HepG2 (cell line): ENCODE measurements around the gene ICAM5. TPM values are rescaled to one million over a fixed set of nuclear protein-coding genes. Genes with fewer than 3 reads are reported as not detected.

ENCODE experiments used
- AKAP8 ChIP-seq: sonication (generic); formaldehyde crosslinking; IDR thresholded peaks from 2 replicates; pipeline ENCODE4 v1.5.1; 2020; ENCODE audit warnings: mild to moderate bottlenecking, missing genetic modification reagents
- BHLHE40 ChIP-seq: IDR thresholded peaks from 2 replicates; pipeline ENCODE4 v1.6.1; 2011; ENCODE audit warnings: low read length, improper control_type of control experiment
- DR1 ChIP-seq: sonication (generic); formaldehyde crosslinking; IDR thresholded peaks from 2 replicates; pipeline ENCODE4 v1.8.0; 2021; ENCODE audit warnings: mild to moderate bottlenecking, missing genetic modification reagents, inconsistent platforms
- GABPA ChIP-seq, 2 experiments: IDR thresholded peaks; 2 replicates each; pipeline ENCODE4 v1.6.1; 2011 to 2016; ENCODE audit warnings: low read depth in 2 of 2, low read length in 1 of 2, missing biosample characterization in 1 of 2, missing genetic modification characterization in 1 of 2
- MED1 ChIP-seq: sonication (generic); formaldehyde crosslinking; IDR thresholded peaks from 2 replicates; pipeline ENCODE4 v1.4.0; 2020; ENCODE audit warnings: missing genetic modification reagents
- MTA3 ChIP-seq: sonication (generic); formaldehyde crosslinking; IDR thresholded peaks from 2 replicates; pipeline ENCODE4 v1.4.0; 2020; ENCODE audit warnings: missing genetic modification reagents
- POLR2AphosphoS5 ChIP-seq: IDR thresholded peaks from 2 replicates; pipeline ENCODE4 v1.6.1; 2012; ENCODE audit warnings: low read depth, low read length
- SAP130 ChIP-seq: IDR thresholded peaks from 2 replicates; pipeline ENCODE4 v1.6.1; 2016; ENCODE audit warnings: low read depth
- SUZ12 ChIP-seq: fragments of 150-350 bp; IDR thresholded peaks from 2 replicates; pipeline ENCODE4 v1.6.1; 2014; ENCODE audit warnings: low read depth, low read length
- TCF12 ChIP-seq, 2 experiments: fragments of 450-650 bp in 1 of 2; sonication (generic) in 1 of 2; formaldehyde crosslinking in 1 of 2; IDR thresholded peaks; 2 replicates each; pipeline versions ENCODE4 v1.6.1 to v1.8.0; 2017 to 2022; ENCODE audit warnings: antibody characterized with exemption in 1 of 2, mild to moderate bottlenecking in 1 of 2, missing genetic modification reagents in 1 of 2, moderate library complexity in 1 of 2
- TGIF2 ChIP-seq: IDR thresholded peaks from 2 replicates; pipeline ENCODE4 v1.6.1; 2016; ENCODE audit warnings: control low read depth, missing compliant biosample characterization
- TSC22D2 ChIP-seq: sonication (generic); formaldehyde crosslinking; IDR thresholded peaks from 2 replicates; pipeline ENCODE4 v1.5.1; 2020; ENCODE audit warnings: missing genetic modification reagents, mild to moderate bottlenecking, borderline replicate concordance
- ZKSCAN8 ChIP-seq: IDR thresholded peaks from 2 replicates; pipeline ENCODE4 v1.6.1; 2016; ENCODE audit warnings: borderline replicate concordance, missing genetic modification reagents, missing compliant biosample characterization
- ZNF20 ChIP-seq: sonication (generic); formaldehyde crosslinking; IDR thresholded peaks from 2 replicates; pipeline ENCODE4 v1.4.0; 2020; ENCODE audit warnings: mild to moderate bottlenecking, moderate library complexity, missing genetic modification reagents
- ZNF652 ChIP-seq: IDR thresholded peaks from 2 replicates; pipeline ENCODE4 v1.6.1; 2016; ENCODE audit warnings: low read depth, borderline replicate concordance
- ZNF878 ChIP-seq: sonication (generic); formaldehyde crosslinking; IDR thresholded peaks from 2 replicates; pipeline ENCODE4 v1.8.1; 2023; ENCODE audit warnings: mild to moderate bottlenecking, missing genetic modification reagents, moderate library complexity
- ZZZ3 ChIP-seq: sonication (generic); formaldehyde crosslinking; IDR thresholded peaks from 2 replicates; pipeline ENCODE4 v1.4.0; 2020; ENCODE audit warnings: missing genetic modification reagents, mild to moderate bottlenecking, borderline replicate concordance
- polyA plus RNA-seq, 8 experiments: library from polyadenylated mRNA; depleted of rRNA in 3 of 8; stranded (reverse) in 7 of 8; unstranded in 1 of 8; fragments of >200 nt; fragmentation: Illumina TruSeq in 4 of 8; extraction: Trizol in 4 of 8; gene quantifications; 2 replicates each; pipeline versions ENCODE4 v1.2.1 to v1.2.3, GENCODE V29; 2011 to 2016; ENCODE audit warnings: low read depth in 4 of 8, missing spikeins in 1 of 8, mixed read lengths in 1 of 8; ENCODE audit not compliant: insufficient read depth in 1 of 8
- total RNA-seq, 5 experiments: library from RNA; depleted of rRNA; stranded (reverse); fragments of >200 nt; fragmentation: Illumina TruSeq; extraction: Trizol; gene quantifications; 2 replicates each; pipeline ENCODE4 v1.2.3, GENCODE V29; 2016; ENCODE audit warnings: low read depth in 1 of 5
- TF ChIP-seq, protein P1 (sequence below): sonication (generic); formaldehyde crosslinking; IDR thresholded peaks from 2 replicates; pipeline ENCODE4 v1.8.1; 2023; ENCODE audit warnings: mild to moderate bottlenecking, moderate library complexity, missing genetic modification reagents
- TF ChIP-seq, protein P2 (sequence below): IDR thresholded peaks from 2 replicates; pipeline ENCODE4 v1.6.1; 2016
- TF ChIP-seq, protein P3 (sequence below): sonication (generic); formaldehyde crosslinking; IDR thresholded peaks from 2 replicates; pipeline ENCODE4 v1.4.0; 2020; ENCODE audit warnings: missing genetic modification reagents, borderline replicate concordance
- TF ChIP-seq, protein P4 (sequence below): sonication (generic); formaldehyde crosslinking; IDR thresholded peaks from 2 replicates; pipeline ENCODE4 v1.4.0; 2020; ENCODE audit warnings: mild to moderate bottlenecking, missing genetic modification reagents
- TF ChIP-seq, protein P5 (sequence below): sonication (generic); formaldehyde crosslinking; IDR thresholded peaks from 2 replicates; pipeline ENCODE4 v1.4.0; 2020; ENCODE audit warnings: missing genetic modification reagents

ICAM5 gene
- total and polyA plus RNA-seq, 2 of the 13 experiments (the other 11 are each of a cell fraction or from before 2014, with no cell fraction given) = 0.46 to 1.6 TPM

DNA sequence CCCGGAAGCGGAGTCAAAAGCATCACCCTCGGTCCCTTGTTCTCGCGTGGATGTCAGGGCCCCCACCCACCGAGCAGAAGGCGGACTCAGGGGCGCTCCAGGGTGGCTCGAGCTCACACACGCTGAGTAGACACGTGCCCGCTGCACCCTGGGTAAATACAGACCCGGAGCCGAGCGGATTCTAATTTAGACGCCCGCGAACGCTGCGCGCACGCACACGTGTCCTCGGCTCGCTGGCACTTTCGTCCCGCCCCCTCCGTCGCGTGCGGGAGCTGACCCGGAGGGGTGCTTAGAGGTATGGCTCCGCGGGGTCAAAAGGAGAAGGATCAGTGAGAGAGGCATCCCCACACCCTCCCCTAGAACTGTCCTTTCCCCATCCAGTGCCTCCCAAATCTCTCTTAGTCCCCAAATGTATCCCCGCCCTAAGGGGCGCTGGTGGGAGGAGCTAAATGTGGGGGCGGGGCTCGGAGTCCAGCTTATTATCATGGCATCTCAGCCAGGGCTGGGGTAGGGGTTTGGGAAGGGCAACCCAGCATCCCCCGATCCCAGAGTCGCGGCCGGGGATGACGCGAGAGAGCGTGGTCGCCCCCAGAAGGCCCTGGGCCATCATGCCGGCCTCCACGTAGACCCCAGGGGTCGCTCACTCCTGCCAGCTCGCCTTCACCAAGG, 451 bp upstream of the ICAM5 start (continued):
- TF ChIP-seq, protein P1, sequence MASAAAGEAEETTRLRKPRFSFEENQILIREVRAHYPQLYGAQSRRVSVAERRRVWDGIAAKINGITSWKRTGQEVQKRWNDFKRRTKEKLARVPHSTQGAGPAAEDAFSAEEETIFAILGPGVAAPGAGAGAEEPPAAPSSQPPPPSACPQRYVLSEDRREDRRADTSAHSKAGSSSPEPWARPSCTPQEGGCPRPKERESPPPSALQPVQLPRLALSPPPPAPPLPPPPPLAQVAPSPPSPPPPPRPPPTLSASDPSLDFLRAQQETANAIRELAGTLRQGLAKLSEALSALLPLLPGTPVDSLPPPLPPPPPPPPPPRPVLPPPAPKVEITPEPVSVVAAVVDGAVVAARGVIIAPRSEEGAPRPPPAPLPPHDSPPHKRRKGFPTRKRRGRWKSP (CRISPR knock-in tag) = peak; percentile 67
- TF ChIP-seq ZKSCAN8 (CRISPR knock-in tag) (no peak), SUZ12 (no peak), BHLHE40 (peak; percentile 75), MTA3 (CRISPR knock-in tag) (no peak), TSC22D2 (CRISPR knock-in tag) (no peak), TGIF2 (CRISPR knock-in tag) (no peak; the same call in 1 of the 2 replicates), DR1 (CRISPR knock-in tag) (no peak), SAP130 (0 out of 2 replicates have a peak, but pooled peaks have one; percentile 23), POLR2AphosphoS5 (no peak), ZNF20 (CRISPR knock-in tag) (no peak), ZNF652 (CRISPR knock-in tag) (no peak), TCF12 (IDR thresholded peaks at IDR 0.05) (no peak), TCF12 (CRISPR knock-in tag; IDR thresholded peaks at IDR 0.05) (no peak), MED1 (CRISPR knock-in tag) (0 out of 2 replicates have a peak, but pooled peaks have one; percentile 27), AKAP8 (CRISPR knock-in tag) (no peak), ZNF878 (CRISPR knock-in tag) (no peak), ZZZ3 (CRISPR knock-in tag) (no peak), GABPA (IDR thresholded peaks at IDR 0.05; ENCODE audit: low read depth, low read length) (no peak), GABPA (CRISPR knock-in tag; IDR thresholded peaks at IDR 0.05; ENCODE audit: low read depth) (no peak)
- TF ChIP-seq, protein P2, sequence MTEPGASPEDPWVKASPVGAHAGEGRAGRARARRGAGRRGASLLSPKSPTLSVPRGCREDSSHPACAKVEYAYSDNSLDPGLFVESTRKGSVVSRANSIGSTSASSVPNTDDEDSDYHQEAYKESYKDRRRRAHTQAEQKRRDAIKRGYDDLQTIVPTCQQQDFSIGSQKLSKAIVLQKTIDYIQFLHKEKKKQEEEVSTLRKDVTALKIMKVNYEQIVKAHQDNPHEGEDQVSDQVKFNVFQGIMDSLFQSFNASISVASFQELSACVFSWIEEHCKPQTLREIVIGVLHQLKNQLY (CRISPR knock-in tag) = no peak
- TF ChIP-seq, protein P3, sequence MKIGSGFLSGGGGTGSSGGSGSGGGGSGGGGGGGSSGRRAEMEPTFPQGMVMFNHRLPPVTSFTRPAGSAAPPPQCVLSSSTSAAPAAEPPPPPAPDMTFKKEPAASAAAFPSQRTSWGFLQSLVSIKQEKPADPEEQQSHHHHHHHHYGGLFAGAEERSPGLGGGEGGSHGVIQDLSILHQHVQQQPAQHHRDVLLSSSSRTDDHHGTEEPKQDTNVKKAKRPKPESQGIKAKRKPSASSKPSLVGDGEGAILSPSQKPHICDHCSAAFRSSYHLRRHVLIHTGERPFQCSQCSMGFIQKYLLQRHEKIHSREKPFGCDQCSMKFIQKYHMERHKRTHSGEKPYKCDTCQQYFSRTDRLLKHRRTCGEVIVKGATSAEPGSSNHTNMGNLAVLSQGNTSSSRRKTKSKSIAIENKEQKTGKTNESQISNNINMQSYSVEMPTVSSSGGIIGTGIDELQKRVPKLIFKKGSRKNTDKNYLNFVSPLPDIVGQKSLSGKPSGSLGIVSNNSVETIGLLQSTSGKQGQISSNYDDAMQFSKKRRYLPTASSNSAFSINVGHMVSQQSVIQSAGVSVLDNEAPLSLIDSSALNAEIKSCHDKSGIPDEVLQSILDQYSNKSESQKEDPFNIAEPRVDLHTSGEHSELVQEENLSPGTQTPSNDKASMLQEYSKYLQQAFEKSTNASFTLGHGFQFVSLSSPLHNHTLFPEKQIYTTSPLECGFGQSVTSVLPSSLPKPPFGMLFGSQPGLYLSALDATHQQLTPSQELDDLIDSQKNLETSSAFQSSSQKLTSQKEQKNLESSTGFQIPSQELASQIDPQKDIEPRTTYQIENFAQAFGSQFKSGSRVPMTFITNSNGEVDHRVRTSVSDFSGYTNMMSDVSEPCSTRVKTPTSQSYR (CRISPR knock-in tag) = no peak
- TF ChIP-seq, protein P4, sequence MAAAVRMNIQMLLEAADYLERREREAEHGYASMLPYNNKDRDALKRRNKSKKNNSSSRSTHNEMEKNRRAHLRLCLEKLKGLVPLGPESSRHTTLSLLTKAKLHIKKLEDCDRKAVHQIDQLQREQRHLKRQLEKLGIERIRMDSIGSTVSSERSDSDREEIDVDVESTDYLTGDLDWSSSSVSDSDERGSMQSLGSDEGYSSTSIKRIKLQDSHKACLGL (CRISPR knock-in tag) = peak; percentile 72; the same call in 1 of the 2 replicates
- TF ChIP-seq, protein P5, sequence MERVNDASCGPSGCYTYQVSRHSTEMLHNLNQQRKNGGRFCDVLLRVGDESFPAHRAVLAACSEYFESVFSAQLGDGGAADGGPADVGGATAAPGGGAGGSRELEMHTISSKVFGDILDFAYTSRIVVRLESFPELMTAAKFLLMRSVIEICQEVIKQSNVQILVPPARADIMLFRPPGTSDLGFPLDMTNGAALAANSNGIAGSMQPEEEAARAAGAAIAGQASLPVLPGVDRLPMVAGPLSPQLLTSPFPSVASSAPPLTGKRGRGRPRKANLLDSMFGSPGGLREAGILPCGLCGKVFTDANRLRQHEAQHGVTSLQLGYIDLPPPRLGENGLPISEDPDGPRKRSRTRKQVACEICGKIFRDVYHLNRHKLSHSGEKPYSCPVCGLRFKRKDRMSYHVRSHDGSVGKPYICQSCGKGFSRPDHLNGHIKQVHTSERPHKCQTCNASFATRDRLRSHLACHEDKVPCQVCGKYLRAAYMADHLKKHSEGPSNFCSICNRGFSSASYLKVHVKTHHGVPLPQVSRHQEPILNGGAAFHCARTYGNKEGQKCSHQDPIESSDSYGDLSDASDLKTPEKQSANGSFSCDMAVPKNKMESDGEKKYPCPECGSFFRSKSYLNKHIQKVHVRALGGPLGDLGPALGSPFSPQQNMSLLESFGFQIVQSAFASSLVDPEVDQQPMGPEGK (CRISPR knock-in tag) = peak; percentile 8; the same call in 1 of the 2 replicates
